Measurements from ENCODE around the gene KCNH4.

GRCh38 chr17:42178817-42179216, 2.1 kb downstream of the KCNH4 start:
- TF ChIP-seq FOXP1 (CRISPR knock-in tag; IDR thresholded peaks at IDR 0.05; ENCODE audit: borderline replicate concordance) (no peak), NR3C1 (CRISPR knock-in tag; conservative IDR thresholded peaks at IDR 0.05; ENCODE audit: low read depth) (no peak), ZNF317 (CRISPR knock-in tag; IDR thresholded peaks at IDR 0.05; ENCODE audit: borderline replicate concordance, low read depth) (no peak), CTCF (IDR thresholded peaks at IDR 0.05) (no peak), SP1 (CRISPR knock-in tag; conservative IDR thresholded peaks at IDR 0.05) (no peak), OVOL2 (CRISPR knock-in tag; IDR thresholded peaks at IDR 0.05; ENCODE audit: borderline replicate concordance) (no peak), MYBL2 (CRISPR knock-in tag; IDR thresholded peaks at IDR 0.05) (no peak), ZNF138 (CRISPR knock-in tag; conservative IDR thresholded peaks at IDR 0.05) (no peak)

Measured in WTC11 (cell line).